SK-N-SH (cell line): ENCODE data around the gene ST13. TPM values are rescaled to one million over a fixed set of nuclear protein-coding genes. Genes with fewer than 3 reads are reported as not detected.

ENCODE experiments used
- CTCF ChIA-PET: fragments of 300-600, 350-600 bp; formaldehyde crosslinking; extraction: SDS; loops from one replicate; lab custom pipeline; 2021; lab: Yijun Ruan, JAX
- POLR2A ChIA-PET: fragments of 350-600 bp; sonication (Branson Sonifier 250); formaldehyde crosslinking; extraction: SDS; loops from one replicate; lab custom pipeline; 2020; ENCODE audit warnings: antibody characterized with exemption, inconsistent platforms; lab: Yijun Ruan, JAX
- DNase-seq: peaks from one replicate; pipeline ENCODE4 v3.0.0; 2012
- H2AFZ ChIP-seq: fragments of 200-600 bp; sonication (generic); 2 replicates; pipeline ENCODE4 v1.8.1; 2016; ENCODE audit warnings: antibody characterized with exemption, mild to moderate bottlenecking, low read depth
- H3F3A ChIP-seq: fragments of 200-600 bp; sonication (generic); replicated peaks from 2 replicates; pipeline ENCODE3; 2016; ENCODE audit warnings: antibody characterized with exemption, mild to moderate bottlenecking; ENCODE audit not compliant: insufficient read depth
- H3K27ac ChIP-seq, 2 experiments: fragments of 200-500 bp in 1 of 2; fragments of 200-600 bp in 1 of 2; sonication (Bioruptor generic) in 1 of 2; sonication (generic), shearing (Covaris generic) in 1 of 2; 2 replicates each; pipeline versions ENCODE4 v1.5.1 to v1.6.1; 2014 to 2016; ENCODE audit warnings: low read depth in 2 of 2, inconsistent platforms in 1 of 2, low read length in 1 of 2, mild to moderate bottlenecking in 1 of 2, mixed read lengths in 1 of 2
- H3K27me3 ChIP-seq: fragments of 200-600 bp; sonication (generic), shearing (Covaris generic); 2 replicates; pipeline ENCODE4 v1.6.1; 2016; ENCODE audit warnings: mixed run types; ENCODE audit not compliant: insufficient read depth
- H3K36me3 ChIP-seq, 2 experiments: fragments of 200-500 bp in 1 of 2; fragments of 200-600 bp in 1 of 2; sonication (Bioruptor generic) in 1 of 2; sonication (generic) in 1 of 2; replicated peaks in 1 of 2; 2 replicates each; pipeline versions ENCODE3 to v1.5.1; 2014 to 2016; ENCODE audit warnings: low read length in 1 of 2, mild to moderate bottlenecking in 1 of 2; ENCODE audit not compliant: insufficient read depth in 2 of 2, control insufficient read depth in 1 of 2
- H3K4me1 ChIP-seq, 2 experiments: fragments of 200-500 bp in 1 of 2; fragments of 200-600 bp in 1 of 2; sonication (Bioruptor generic) in 1 of 2; sonication (generic), shearing (Covaris generic) in 1 of 2; 2 replicates each; pipeline versions ENCODE4 v1.5.1 to v1.6.1; 2014 to 2016; ENCODE audit warnings: low read depth in 1 of 2, low read length in 1 of 2, mixed run types in 1 of 2; ENCODE audit not compliant: insufficient read depth in 2 of 2, control insufficient read depth in 1 of 2
- H3K4me2 ChIP-seq: fragments of 200-600 bp; sonication (generic), shearing (Covaris generic); 2 replicates; pipeline ENCODE4 v1.6.1; 2017; ENCODE audit warnings: mixed run types
- H3K4me3 ChIP-seq, 2 experiments: fragments of 200-500 bp in 1 of 2; fragments of 200-600 bp in 1 of 2; sonication (Bioruptor generic) in 1 of 2; sonication (generic), shearing (Covaris generic) in 1 of 2; 2 replicates each; pipeline versions ENCODE4 v1.5.1 to v1.8.1; 2014 to 2016; ENCODE audit warnings: low read depth in 2 of 2, inconsistent platforms in 1 of 2, low read length in 1 of 2, mild to moderate bottlenecking in 1 of 2, mixed read lengths in 1 of 2, moderate library complexity in 1 of 2
- H3K79me2 ChIP-seq: fragments of 200-600 bp; sonication (generic); 2 replicates; pipeline ENCODE4 v1.8.1; 2017; ENCODE audit warnings: mild to moderate bottlenecking; ENCODE audit not compliant: insufficient read depth
- H3K9ac ChIP-seq: fragments of 200-600 bp; sonication (generic); 2 replicates; pipeline ENCODE4 v1.6.1; 2017; ENCODE audit warnings: mixed run types
- H3K9me2 ChIP-seq: fragments of 200-600 bp; sonication (generic); 2 replicates; pipeline ENCODE4 v1.6.1; 2017; ENCODE audit warnings: mixed run types
- H3K9me3 ChIP-seq: fragments of 200-600 bp; sonication (generic); 2 replicates; pipeline ENCODE4 v1.6.1; 2017; ENCODE audit warnings: mixed run types, mild to moderate bottlenecking, moderate library complexity
- H4K20me1 ChIP-seq: fragments of 200-600 bp; sonication (generic); 2 replicates; pipeline ENCODE4 v1.6.1; 2017; ENCODE audit warnings: mild to moderate bottlenecking, mixed run types; ENCODE audit not compliant: insufficient read depth
- EZH2phosphoT487 ChIP-seq: fragments of 200-600 bp; sonication (generic); IDR thresholded peaks from 2 replicates; pipeline ENCODE4 v1.6.1; 2017; ENCODE audit warnings: low read depth, mixed run types, mild to moderate bottlenecking, antibody characterized with exemption, moderate library complexity, borderline replicate concordance
- FOSL2 ChIP-seq: IDR thresholded peaks from 2 replicates; pipeline ENCODE4 v1.4.0; 2012; ENCODE audit warnings: low read depth, mild to moderate bottlenecking, moderate library complexity, borderline replicate concordance
- MEF2A ChIP-seq: IDR thresholded peaks from 2 replicates; pipeline ENCODE4 v1.4.0; 2012; ENCODE audit warnings: low read depth, borderline replicate concordance
- NFIC ChIP-seq: IDR thresholded peaks from 2 replicates; pipeline ENCODE4 v1.4.0; 2012; ENCODE audit warnings: borderline replicate concordance
- NRF1 ChIP-seq: IDR thresholded peaks from 2 replicates; pipeline ENCODE4 v1.6.1; 2012; ENCODE audit warnings: low read depth, mild to moderate bottlenecking, low read length
- SIN3A ChIP-seq: IDR thresholded peaks from 2 replicates; pipeline ENCODE4 v1.6.1; 2012; ENCODE audit warnings: low read depth, mild to moderate bottlenecking, low read length, moderate library complexity, borderline replicate concordance
- TEAD4 ChIP-seq: IDR thresholded peaks from 2 replicates; pipeline ENCODE4 v1.4.0; 2012; ENCODE audit warnings: mild to moderate bottlenecking, borderline replicate concordance; ENCODE audit not compliant: insufficient read depth
- USF2 ChIP-seq: fragments of 150-350 bp; IDR thresholded peaks from 2 replicates; pipeline ENCODE4 v1.6.1; 2017; ENCODE audit warnings: antibody characterized with exemption, low read length, low read depth, borderline replicate concordance
- ZBTB33 ChIP-seq: IDR thresholded peaks from 2 replicates; pipeline ENCODE4 v1.4.0; 2012; ENCODE audit warnings: low read depth, borderline replicate concordance
- WGBS: methylation state at CpG from one replicate; pipeline ENCODE4 v1.1.6; 2017; ENCODE audit warnings: low lambda C conversion rate; 5-methylcytosine and 5-hydroxymethylcytosine counted together
- polyA plus RNA-seq, 3 experiments: library from polyadenylated mRNA; depleted of rRNA; stranded (reverse); fragments of >200 nt; gene quantifications; 2 replicates each; pipeline ENCODE4 v1.2.3, GENCODE V29; 2012
- TF ChIP-seq, protein P1 (sequence below): fragments of 200-600 bp; sonication (generic); IDR thresholded peaks from 2 replicates; pipeline ENCODE4 v1.6.1; 2017; ENCODE audit warnings: antibody characterized with exemption, mild to moderate bottlenecking, moderate library complexity
- TF ChIP-seq, protein P2 (sequence below): IDR thresholded peaks from 2 replicates; pipeline ENCODE4; 2012

The ST13 gene
- polyA plus RNA-seq, 1 of the 3 experiments (the other 2 are of a cell fraction), result 66.0 TPM

GRCh38 chr22:40791241-40791640 is 65.2 kb downstream of the ST13 start (continued):
- no peak for TF ChIP-seq ZBTB33
- no peak for TF ChIP-seq TEAD4
- no peak for TF ChIP-seq MEF2A
- TF ChIP-seq NRF1, result no peak
- TF ChIP-seq, protein P1, sequence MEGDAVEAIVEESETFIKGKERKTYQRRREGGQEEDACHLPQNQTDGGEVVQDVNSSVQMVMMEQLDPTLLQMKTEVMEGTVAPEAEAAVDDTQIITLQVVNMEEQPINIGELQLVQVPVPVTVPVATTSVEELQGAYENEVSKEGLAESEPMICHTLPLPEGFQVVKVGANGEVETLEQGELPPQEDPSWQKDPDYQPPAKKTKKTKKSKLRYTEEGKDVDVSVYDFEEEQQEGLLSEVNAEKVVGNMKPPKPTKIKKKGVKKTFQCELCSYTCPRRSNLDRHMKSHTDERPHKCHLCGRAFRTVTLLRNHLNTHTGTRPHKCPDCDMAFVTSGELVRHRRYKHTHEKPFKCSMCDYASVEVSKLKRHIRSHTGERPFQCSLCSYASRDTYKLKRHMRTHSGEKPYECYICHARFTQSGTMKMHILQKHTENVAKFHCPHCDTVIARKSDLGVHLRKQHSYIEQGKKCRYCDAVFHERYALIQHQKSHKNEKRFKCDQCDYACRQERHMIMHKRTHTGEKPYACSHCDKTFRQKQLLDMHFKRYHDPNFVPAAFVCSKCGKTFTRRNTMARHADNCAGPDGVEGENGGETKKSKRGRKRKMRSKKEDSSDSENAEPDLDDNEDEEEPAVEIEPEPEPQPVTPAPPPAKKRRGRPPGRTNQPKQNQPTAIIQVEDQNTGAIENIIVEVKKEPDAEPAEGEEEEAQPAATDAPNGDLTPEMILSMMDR, result no peak

GRCh38 chr22:40789131-40789530 is 67.3 kb downstream of the ST13 start:
- Histone ChIP-seq H3K9ac (no peak overlapping the region), H3K9me3 (no peaks in the 10 kb centered on the region), H3K4me3 (no peak overlapping the region), H3K27me3 (no peaks in the 10 kb centered on the region), H3K79me2 (no peaks in the 10 kb centered on the region), H3K36me3 (peaks cover 0 to 11% of the 10 kb centered on the region in 2 experiments), H3K4me2 (no peak overlapping the region), H2AFZ (no peak overlapping the region), H4K20me1 (no peaks in the 10 kb centered on the region), H3F3A (peaks cover 3% of the 10 kb centered on the region), H3K4me1 (peaks cover 0 to 9% of the 10 kb centered on the region in 2 experiments; a peak in 1 of 4 replicates), H3K9me2 (no peaks in the 10 kb centered on the region), H3K27ac (no peak overlapping the region)
- POLR2A ChIA-PET, result no interaction called here
- DNase-seq, result no peak
- CTCF ChIA-PET, result interaction anchor here (1.5 kb wide), 1 partner anchor 29 kb away, joined by 4 read pairs; no protein-coding TSS in a partner anchor
- TF ChIP-seq USF2 (no peak), FOSL2 (no peak), EZH2phosphoT487 (no peak), NFIC (no peak), SIN3A (no peak), NRF1 (no peak)
- TF ChIP-seq, protein P2, sequence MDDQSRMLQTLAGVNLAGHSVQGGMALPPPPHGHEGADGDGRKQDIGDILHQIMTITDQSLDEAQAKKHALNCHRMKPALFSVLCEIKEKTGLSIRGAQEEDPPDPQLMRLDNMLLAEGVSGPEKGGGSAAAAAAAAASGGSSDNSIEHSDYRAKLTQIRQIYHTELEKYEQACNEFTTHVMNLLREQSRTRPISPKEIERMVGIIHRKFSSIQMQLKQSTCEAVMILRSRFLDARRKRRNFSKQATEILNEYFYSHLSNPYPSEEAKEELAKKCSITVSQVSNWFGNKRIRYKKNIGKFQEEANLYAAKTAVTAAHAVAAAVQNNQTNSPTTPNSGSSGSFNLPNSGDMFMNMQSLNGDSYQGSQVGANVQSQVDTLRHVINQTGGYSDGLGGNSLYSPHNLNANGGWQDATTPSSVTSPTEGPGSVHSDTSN, result no peak
- WGBS, result 100% methylated on average over 2 of the region's 22 CpGs
